H1 (cell line): ENCODE measurements around the gene ZNF483.

Experiments used
- CHD1 ChIP-seq: IDR thresholded peaks from 2 replicates; pipeline ENCODE4 v1.6.1; 2012; ENCODE audit warnings: low read depth, low read length, improper control_type of control experiment
- CTCF ChIP-seq, 3 experiments: IDR thresholded peaks; 1 replicate in 2 of 3; 2 replicates in 1 of 3; pipeline versions ENCODE4 v1.5.1 to v1.6.1; 2011; ENCODE audit warnings: low read length in 3 of 3, mild to moderate bottlenecking in 3 of 3, inconsistent platforms in 2 of 3, low read depth in 1 of 3, moderate library complexity in 1 of 3; ENCODE audit not compliant: insufficient read depth in 1 of 3; ENCODE audit errors: control extremely low read depth in 1 of 3
- EP300 ChIP-seq, 2 experiments: IDR thresholded peaks; 1 replicate in 1 of 2; 2 replicates in 1 of 2; pipeline ENCODE4 v1.6.1; 2011 to 2012; ENCODE audit warnings: low read depth in 2 of 2, low read length in 2 of 2, mild to moderate bottlenecking in 2 of 2, borderline replicate concordance in 1 of 2, inconsistent platforms in 1 of 2, moderate library complexity in 1 of 2
- EZH2 ChIP-seq: fragments of 200-600 bp; sonication (generic); IDR thresholded peaks from 2 replicates; pipeline ENCODE4 v1.7.1; 2012; ENCODE audit warnings: low read depth, mild to moderate bottlenecking, moderate library complexity, low read length, inconsistent platforms; ENCODE audit not compliant: severe bottlenecking
- JUN ChIP-seq: IDR thresholded peaks from 2 replicates; pipeline ENCODE4 v1.6.1; 2011; ENCODE audit warnings: low read depth, mild to moderate bottlenecking, improper control_type of control experiment, low read length
- KDM5A ChIP-seq: fragments of 200-600 bp; IDR thresholded peaks from 2 replicates; pipeline ENCODE4 v1.7.1; 2012; ENCODE audit warnings: mild to moderate bottlenecking, low read length, inconsistent platforms, mixed read lengths
- MAX ChIP-seq: IDR thresholded peaks from 2 replicates; pipeline ENCODE4 v1.6.1; 2012; ENCODE audit warnings: inconsistent platforms
- POLR2A ChIP-seq, 2 experiments: IDR thresholded peaks; 1 replicate in 1 of 2; 2 replicates in 1 of 2; pipeline ENCODE4 v1.6.1; 2011; ENCODE audit warnings: low read depth in 2 of 2, low read length in 2 of 2, mild to moderate bottlenecking in 2 of 2; ENCODE audit errors: control extremely low read depth in 1 of 2
- POLR2AphosphoS5 ChIP-seq: IDR thresholded peaks from 2 replicates; pipeline ENCODE4 v1.6.1; 2011; ENCODE audit warnings: low read depth, low read length

- TF ChIP-seq KDM5A, result no peak
- TF ChIP-seq POLR2A (IDR thresholded peaks at IDR 0.05; ENCODE audit: control extremely low read depth in 1 of 2, low read depth in 2 of 2, low read length in 2 of 2), result no peak
- no peak for TF ChIP-seq JUN
- TF ChIP-seq MAX, result no peak
- no peak for TF ChIP-seq CTCF (IDR thresholded peaks at IDR 0.05; ENCODE audit: control extremely low read depth in 1 of 3, insufficient read depth in 1 of 3, low read depth in 1 of 3, low read length in 3 of 3)
- TF ChIP-seq EZH2, result no peak
- no peak for TF ChIP-seq EP300 (IDR thresholded peaks at IDR 0.05; ENCODE audit: borderline replicate concordance in 1 of 2, low read depth in 2 of 2, low read length in 2 of 2)
- TF ChIP-seq CHD1, result no peak
- TF ChIP-seq POLR2AphosphoS5, result no peak
Measured at GRCh38 chr9:111524731-111525055, 286 bp upstream of the ZNF483 start.
